Measurements from ENCODE around the gene SPINK8. TPM values are rescaled to one million over a fixed set of nuclear protein-coding genes. Genes with fewer than 3 reads are reported as not detected.
"Not testable (repeated sequence)": the region's sequence is repeated elsewhere in the genome, so short reads cannot be mapped to it uniquely, and the experiment has no call there.

The SPINK8 gene
- polyA plus RNA-seq, 1 donor from 2014 or later: not detected

- no peaks in the 10 kb centered on the region for H3K9me3 Mint-ChIP-seq
- no peaks in the 10 kb centered on the region for H3K36me3 Mint-ChIP-seq
- no peak overlapping the region for H3K4me3 Mint-ChIP-seq
- no peaks in the 10 kb centered on the region for H3K27me3 Mint-ChIP-seq
- H3K4me1 Mint-ChIP-seq: no peaks in the 10 kb centered on the region
- H3K27ac Mint-ChIP-seq: no peak overlapping the region
Measured at GRCh38 chr3:48276911-48277641, 56.4 kb downstream of the SPINK8 start.

GRCh38 chr3:48275287-48276027, 58.0 kb downstream of the SPINK8 start:
- Mint-ChIP-seq H3K36me3 (no peaks in the 10 kb centered on the region), H3K4me3 (no peak overlapping the region), H3K9me3 (no peaks in the 10 kb centered on the region), H3K27me3 (no peaks in the 10 kb centered on the region), H3K4me1 (no peaks in the 10 kb centered on the region), H3K27ac (no peak overlapping the region)

DNA sequence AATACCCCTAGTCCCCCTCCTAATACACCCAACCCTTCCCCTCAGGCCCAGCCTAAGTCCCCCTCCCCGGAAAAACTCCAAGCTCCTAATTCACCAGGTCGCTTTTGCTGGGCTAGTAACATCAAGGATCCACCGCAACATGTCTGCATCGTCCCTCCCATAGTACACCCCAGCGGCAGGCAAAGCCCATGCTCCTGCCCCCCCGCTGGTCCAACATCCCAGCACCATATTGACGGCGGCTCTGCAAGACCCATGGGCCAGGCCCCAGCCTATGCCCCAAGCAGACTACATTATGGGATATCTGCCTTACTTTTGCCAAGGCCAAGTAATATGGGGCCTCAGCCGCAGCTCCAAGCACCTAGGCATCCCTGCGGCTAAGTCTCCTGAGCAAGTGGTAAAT, 59.0 kb downstream of the SPINK8 start:
- no peak overlapping the region for H3K27ac Mint-ChIP-seq
- no peaks in the 10 kb centered on the region for H3K9me3 Mint-ChIP-seq

DNA sequence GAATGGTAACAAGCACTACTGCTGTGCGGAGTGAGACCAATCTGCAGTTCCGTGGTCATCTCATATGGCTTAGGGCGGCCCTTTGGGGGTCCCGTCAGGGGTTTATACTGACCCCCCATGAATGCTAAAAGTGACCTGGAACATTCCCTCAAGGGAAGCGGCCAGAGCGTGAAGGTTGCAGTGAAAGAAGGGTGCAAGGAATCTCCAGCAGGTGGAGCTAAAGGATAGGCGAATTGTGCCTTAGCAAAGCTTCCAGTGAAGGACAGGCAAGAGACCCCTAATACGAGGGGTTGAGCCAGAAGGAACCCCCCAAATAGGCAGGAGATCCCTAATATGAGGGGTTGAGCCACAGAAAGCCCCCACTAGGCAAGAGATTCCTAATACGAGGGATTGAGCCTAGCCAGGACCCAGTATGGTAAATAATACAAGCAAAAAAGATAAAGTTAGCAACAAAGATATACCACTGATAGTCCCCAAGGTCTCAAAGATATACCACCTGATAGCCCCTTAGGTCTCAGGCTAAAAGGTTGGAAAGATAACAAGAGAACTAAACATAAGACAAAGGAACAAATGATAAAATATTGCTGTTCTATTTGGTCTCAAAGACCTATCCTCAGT, 59.8 kb downstream of the SPINK8 start:
- Mint-ChIP-seq H3K27me3 (no peaks in the 10 kb centered on the region), H3K4me3 (no peak overlapping the region), H3K36me3 (no peaks in the 10 kb centered on the region), H3K4me1 (no peaks in the 10 kb centered on the region), H3K27ac (no peak overlapping the region), H3K9me3 (no peaks in the 10 kb centered on the region)

More for the DNA sequence above, 59.0 kb downstream of the SPINK8 start:
- no peaks in the 10 kb centered on the region for H3K36me3 Mint-ChIP-seq
- no peaks in the 10 kb centered on the region for H3K4me1 Mint-ChIP-seq
- H3K27me3 Mint-ChIP-seq: no peaks in the 10 kb centered on the region
- H3K4me3 Mint-ChIP-seq: no peak overlapping the region

DNA sequence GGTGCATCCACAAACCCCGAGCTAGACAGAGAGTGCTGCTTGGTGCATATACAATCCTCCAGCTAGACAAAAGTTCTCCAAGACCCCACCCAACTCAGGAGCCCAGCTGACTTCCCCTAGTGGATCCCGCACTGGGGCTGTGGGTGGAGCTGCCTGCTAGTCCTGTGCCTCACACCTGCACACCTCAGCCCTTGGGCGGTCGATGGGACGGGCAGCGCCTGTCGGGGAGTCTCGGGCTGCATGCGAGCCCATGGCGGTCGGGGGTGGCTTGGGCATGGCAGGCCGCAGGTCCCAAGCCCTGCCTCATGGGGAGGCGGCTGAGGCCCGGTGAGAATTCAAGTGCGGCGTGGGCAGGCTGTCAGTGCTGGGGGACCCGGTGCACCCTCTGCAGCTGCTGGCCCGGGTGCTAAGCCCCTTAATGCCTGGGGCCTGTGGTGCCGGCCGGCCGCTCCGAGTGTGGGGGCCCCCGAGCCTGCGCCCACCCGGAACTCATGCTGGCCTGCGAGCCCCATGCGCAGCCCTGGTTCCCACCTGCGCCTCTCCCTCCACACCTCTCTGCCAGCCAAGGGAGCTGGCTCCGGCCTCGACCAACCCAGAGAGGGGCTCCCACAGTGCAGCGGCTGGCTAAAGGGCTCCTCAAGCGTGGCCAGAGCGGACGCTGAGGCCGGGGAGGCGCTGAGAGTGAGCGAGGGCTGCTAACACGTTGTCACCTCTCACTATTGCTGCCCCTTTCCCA, 61.5 kb downstream of the SPINK8 start:
- H3K36me3 Mint-ChIP-seq: peaks cover 2% of the 10 kb centered on the region
- no peaks in the 10 kb centered on the region for H3K27me3 Mint-ChIP-seq
- H3K27ac Mint-ChIP-seq: peak overlapping the region in 1 of 3 donors; percentile 50
- H3K9me3 Mint-ChIP-seq: no peaks in the 10 kb centered on the region
- H3K4me3 Mint-ChIP-seq: no peak overlapping the region
- peaks cover 2 to 4% (median 2%) of the 10 kb centered on the region in 3 donors for H3K4me1 Mint-ChIP-seq

GRCh38 chr3:48271223-48271622, 62.2 kb downstream of the SPINK8 start:
- H3K4me1 Mint-ChIP-seq, H3K36me3 Mint-ChIP-seq, H3K4me3 Mint-ChIP-seq, H3K27me3 Mint-ChIP-seq, H3K9me3 Mint-ChIP-seq: not testable (repeated sequence)
- peak overlapping the region in 1 of 3 donors; percentile 91 for H3K27ac Mint-ChIP-seq

GRCh38 chr3:48270306-48270705, 63.2 kb downstream of the SPINK8 start:
- Mint-ChIP-seq H3K36me3 (peaks cover 2% of the 10 kb centered on the region), H3K4me1 (peaks cover 2 to 4% (median 3%) of the 10 kb centered on the region in 3 donors), H3K9me3 (no peaks in the 10 kb centered on the region), H3K27ac (peak overlapping the region in 1 of 3 donors; percentile 91), H3K4me3 (peak overlapping the region in 1 of 4 donors; percentile 18), H3K27me3 (no peaks in the 10 kb centered on the region)

GRCh38 chr3:48269592-48269991, 63.9 kb downstream of the SPINK8 start:
- Mint-ChIP-seq H3K4me3 (no peak overlapping the region), H3K4me1 (peaks cover 2 to 4% (median 3%) of the 10 kb centered on the region in 3 donors), H3K27me3 (no peaks in the 10 kb centered on the region), H3K36me3 (peaks cover 2% of the 10 kb centered on the region), H3K27ac (no peak overlapping the region), H3K9me3 (no peaks in the 10 kb centered on the region)

DNA sequence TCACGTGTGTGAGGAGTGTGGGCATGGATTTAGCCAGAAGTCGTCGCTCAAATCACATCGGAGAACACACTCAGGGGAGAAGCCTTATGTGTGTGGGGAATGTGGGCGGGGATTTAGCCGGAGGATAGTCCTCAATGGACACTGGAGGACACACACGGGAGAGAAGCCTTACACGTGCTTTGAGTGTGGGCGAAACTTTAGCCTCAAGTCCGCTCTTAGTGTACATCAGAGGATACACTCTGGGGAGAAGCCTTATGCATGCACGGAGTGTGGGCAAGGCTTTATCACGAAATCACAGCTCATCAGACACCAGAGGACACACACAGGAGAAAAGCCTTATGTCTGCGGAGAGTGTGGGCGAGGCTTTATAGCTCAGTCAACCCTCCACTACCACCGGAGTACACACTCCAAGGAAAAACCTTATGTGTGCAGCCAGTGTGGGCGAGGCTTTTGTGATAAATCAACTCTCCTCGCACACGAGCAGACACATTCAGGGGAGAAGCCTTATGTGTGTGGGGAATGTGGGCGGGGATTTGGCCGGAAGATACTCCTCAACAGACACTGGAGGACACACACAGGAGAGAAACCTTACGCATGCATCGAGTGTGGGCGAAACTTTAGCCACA, 64.4 kb downstream of the SPINK8 start:
- Mint-ChIP-seq H3K27ac (no peak overlapping the region), H3K4me1 (peaks cover 2 to 4% (median 3%) of the 10 kb centered on the region in 3 donors), H3K9me3 (no peaks in the 10 kb centered on the region), H3K4me3 (peak overlapping the region in 1 of 4 donors; percentile 1), H3K27me3 (no peaks in the 10 kb centered on the region), H3K36me3 (peaks cover 3% of the 10 kb centered on the region)

DNA sequence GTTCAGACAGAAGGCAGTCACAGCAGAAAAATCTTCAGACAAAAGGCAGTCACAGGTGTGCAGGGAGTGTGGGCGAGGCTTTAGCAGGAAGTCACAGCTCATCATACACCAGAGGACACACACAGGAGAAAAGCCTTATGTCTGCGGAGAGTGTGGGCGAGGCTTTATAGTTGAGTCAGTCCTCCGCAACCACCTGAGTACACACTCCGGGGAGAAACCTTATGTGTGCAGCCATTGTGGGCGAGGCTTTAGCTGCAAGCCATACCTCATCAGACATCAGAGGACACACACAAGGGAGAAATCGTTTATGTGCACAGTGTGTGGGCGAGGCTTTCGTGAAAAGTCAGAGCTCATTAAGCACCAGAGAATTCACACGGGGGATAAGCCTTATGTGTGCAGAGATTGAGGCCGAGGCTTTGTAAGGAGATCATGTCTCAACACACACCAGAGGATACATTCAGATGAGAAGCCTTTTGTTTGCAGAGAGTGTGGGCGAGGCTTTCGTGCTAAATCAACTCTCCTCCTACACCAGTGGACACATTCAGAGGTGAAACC, 65.0 kb downstream of the SPINK8 start:
- no peaks in the 10 kb centered on the region for H3K27me3 Mint-ChIP-seq

DNA sequence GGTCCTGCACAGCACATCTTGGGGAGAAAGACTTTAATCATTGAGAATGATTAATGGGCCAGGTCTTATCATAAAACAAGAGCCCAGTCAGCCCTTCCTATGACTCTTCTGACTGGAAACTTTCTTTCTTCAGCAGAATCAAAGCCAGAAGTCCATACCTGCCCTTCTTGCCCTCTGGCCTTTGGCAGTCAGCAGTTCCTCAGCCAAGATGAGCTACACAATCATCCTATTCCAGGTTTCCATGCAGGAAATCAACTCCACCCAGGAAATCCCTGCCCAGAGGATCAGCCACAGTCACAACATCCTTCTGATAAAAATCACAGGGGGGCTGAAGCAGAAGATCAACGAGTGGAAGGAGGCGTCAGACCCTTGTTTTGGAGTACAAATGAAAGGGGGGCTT, 65.7 kb downstream of the SPINK8 start:
- Mint-ChIP-seq H3K9me3 (no peaks in the 10 kb centered on the region), H3K36me3 (peaks cover 6% of the 10 kb centered on the region), H3K27ac (no peak overlapping the region), H3K4me3 (no peak overlapping the region), H3K27me3 (no peaks in the 10 kb centered on the region), H3K4me1 (peaks cover 2 to 5% (median 4%) of the 10 kb centered on the region in 3 donors)

More for the DNA sequence above, 65.0 kb downstream of the SPINK8 start:
- peak overlapping the region in 2 of 4 donors; percentile 1 to 48 for H3K4me3 Mint-ChIP-seq
- H3K36me3 Mint-ChIP-seq: peaks cover 6% of the 10 kb centered on the region
- peaks cover 2 to 5% (median 4%) of the 10 kb centered on the region in 3 donors for H3K4me1 Mint-ChIP-seq
- H3K27ac Mint-ChIP-seq: no peak overlapping the region
- H3K9me3 Mint-ChIP-seq: no peaks in the 10 kb centered on the region

GRCh38 chr3:48258530-48258929, 74.9 kb downstream of the SPINK8 start:
- no peak overlapping the region for H3K4me3 Mint-ChIP-seq
- H3K36me3 Mint-ChIP-seq: peaks cover 16% of the 10 kb centered on the region
- H3K4me1 Mint-ChIP-seq: peaks cover 7 to 15% (median 7%) of the 10 kb centered on the region in 3 donors
- peaks cover 0 to 3% (median 1%) of the 10 kb centered on the region in 3 donors for H3K9me3 Mint-ChIP-seq
- no peak overlapping the region for H3K27ac Mint-ChIP-seq
- H3K27me3 Mint-ChIP-seq: no peaks in the 10 kb centered on the region

Data from IgD-negative memory B cell (primary cell).